Esophagus squamous epithelium (tissue), 4 donors: Measurements from ENCODE around the gene PCDHGA1.

Source experiments
- CTCF ChIP-seq, 6 experiments: fragments of 450-650 bp in 4 of 6; fragments of 200-600 bp in 2 of 6; sonication (generic) in 2 of 6; IDR thresholded peaks; one replicate each; pipeline ENCODE4 v1.5.1; 2016 to 2019; ENCODE audit warnings: antibody characterized with exemption in 6 of 6, mild to moderate bottlenecking in 4 of 6, moderate library complexity in 4 of 6
- POLR2A ChIP-seq, 4 donors: fragments of 450-650 bp; IDR thresholded peaks; one replicate each; pipeline ENCODE4 v1.6.1; 2017; ENCODE audit warnings: antibody characterized with exemption in 4 of 4, mild to moderate bottlenecking in 4 of 4, moderate library complexity in 3 of 4

GRCh38 chr5:141476132-141476911 lies 146.0 kb downstream of the PCDHGA1 start:
- TF ChIP-seq CTCF (IDR thresholded peaks at IDR 0.05), result no peak
- TF ChIP-seq POLR2A (IDR thresholded peaks at IDR 0.05), result peak in 2 of 4 donors; percentile 17 to 25
